Measurements from ENCODE around the gene SETD6. TPM values are rescaled to one million over a fixed set of nuclear protein-coding genes. Genes with fewer than 3 reads are reported as not detected.

Gene SETD6
- total RNA-seq, 2 experiments from 2014 or later = 14.8 to 15.5 TPM

- DNase-seq (no peak), ATAC-seq (no peak)
- CTCF ChIA-PET = interaction anchor here (3.7 kb wide), 1 partner anchor 156 kb away, joined by 29 read pairs; no protein-coding TSS in a partner anchor
Measured at GRCh38 chr16:58492735-58493134, 22.6 kb upstream of the SETD6 start.

GRCh38 chr16:58493756-58494431 is 21.4 kb upstream of the SETD6 start:
- CTCF ChIA-PET = interaction anchor here (2.3 to 3.7 kb wide), 2 partner anchors 157 to 262 kb away, joined by 8 to 29 read pairs; no protein-coding TSS in a partner anchor
- Mint-ChIP-seq H3K4me3 (no peak overlapping the region), H3K4me1 (ENCODE audit: low read depth) (peaks cover 8% of the 10 kb centered on the region)

More at GRCh38 chr16:58492735-58493134, 22.6 kb upstream of the SETD6 start:
- no peak overlapping the region for H3K4me3 Mint-ChIP-seq
- no peaks in the 10 kb centered on the region for H3K9me3 Mint-ChIP-seq
- intact Hi-C loops (cut with micrococcal nuclease) = no loop called here
- no peaks in the 10 kb centered on the region for H3K36me3 Mint-ChIP-seq (ENCODE audit: low read depth)
- no peak for TF ChIP-seq CTCF (IDR thresholded peaks at IDR 0.05)
- H3K27me3 Mint-ChIP-seq = peaks cover 8% of the 10 kb centered on the region
- peaks cover 8% of the 10 kb centered on the region for H3K4me1 Mint-ChIP-seq (ENCODE audit: low read depth)
- POLR2A ChIA-PET = no interaction called here
- no peak overlapping the region for H3K27ac Mint-ChIP-seq

GRCh38 chr16:58494981-58495520 is 20.3 kb upstream of the SETD6 start:
- peak; percentile 61 for TF ChIP-seq CTCF (IDR thresholded peaks at IDR 0.05)
- Mint-ChIP-seq H3K9me3 (no peaks in the 10 kb centered on the region), H3K4me1 (ENCODE audit: low read depth) (peaks cover 8% of the 10 kb centered on the region), H3K27ac (no peak overlapping the region), H3K36me3 (ENCODE audit: low read depth) (no peaks in the 10 kb centered on the region), H3K4me3 (no peak overlapping the region), H3K27me3 (peaks cover 13% of the 10 kb centered on the region)
- DNase-seq (peak; percentile 94), ATAC-seq (peak; percentile 83)
- ChIA-PET CTCF (interaction anchor here (0.5 to 2.3 kb wide), 10 partner anchors 19 to 261 kb away, joined by 3 to 9 read pairs (median 4); partner anchors contain the start of gene SLC38A7), POLR2A (interaction anchor here (0.6 kb wide), 1 partner anchor 15 kb away, joined by 3 read pairs; no protein-coding TSS in a partner anchor)
- intact Hi-C loops (cut with micrococcal nuclease) = no loop called here

More at GRCh38 chr16:58493756-58494431, 21.4 kb upstream of the SETD6 start:
- Mint-ChIP-seq H3K9me3 (no peaks in the 10 kb centered on the region), H3K27me3 (peaks cover 9% of the 10 kb centered on the region), H3K27ac (no peak overlapping the region), H3K36me3 (ENCODE audit: low read depth) (no peaks in the 10 kb centered on the region)
- POLR2A ChIA-PET = no interaction called here
- TF ChIP-seq CTCF (IDR thresholded peaks at IDR 0.05) = no peak
- DNase-seq = no peak
- ATAC-seq = no peak
- intact Hi-C loops (cut with micrococcal nuclease) = no loop called here

- Mint-ChIP-seq H3K27me3 (peaks cover 20% of the 10 kb centered on the region), H3K9me3 (no peaks in the 10 kb centered on the region), H3K4me1 (ENCODE audit: low read depth) (peaks cover 12% of the 10 kb centered on the region), H3K4me3 (no peak overlapping the region), H3K27ac (no peak overlapping the region), H3K36me3 (ENCODE audit: low read depth) (no peaks in the 10 kb centered on the region)
- no peak for TF ChIP-seq CTCF (IDR thresholded peaks at IDR 0.05)
- ChIA-PET CTCF (interaction anchor here (0.6 to 2.3 kb wide), 9 partner anchors 16 to 261 kb away, joined by 3 to 9 read pairs (median 3); partner anchors contain the start of gene SLC38A7), POLR2A (interaction anchor here (0.6 kb wide), 1 partner anchor 15 kb away, joined by 3 read pairs; no protein-coding TSS in a partner anchor)
- DNase-seq (no peak), ATAC-seq (no peak)
- intact Hi-C loops (cut with micrococcal nuclease) = no loop called here
Measured at GRCh38 chr16:58495521-58496331, 19.6 kb upstream of the SETD6 start.
